GM04504 (cell line): ENCODE data around the gene PTGES2.

Experiments
- DNase-seq: peaks from one replicate; pipeline ENCODE4 v3.0.0-alpha.2; 2012; ENCODE audit warnings: low read depth

The PTGES2 gene

GRCh38 chr9:128127568-128127989, at the start of gene PTGES2:
TSS of gene PTGES2 (minus strand) at chr9:128127729. CDS start at chr9:128127717, 12 bp downstream.
- peak; percentile 67 for DNase-seq

- no peak for DNase-seq
These were observed 48.2 kb upstream of the PTGES2 start for GRCh38 chr9:128175726-128176125.

GRCh38 chr9:128175102-128175563, 47.6 kb upstream of the PTGES2 start:
- DNase-seq = no peak

DNA sequence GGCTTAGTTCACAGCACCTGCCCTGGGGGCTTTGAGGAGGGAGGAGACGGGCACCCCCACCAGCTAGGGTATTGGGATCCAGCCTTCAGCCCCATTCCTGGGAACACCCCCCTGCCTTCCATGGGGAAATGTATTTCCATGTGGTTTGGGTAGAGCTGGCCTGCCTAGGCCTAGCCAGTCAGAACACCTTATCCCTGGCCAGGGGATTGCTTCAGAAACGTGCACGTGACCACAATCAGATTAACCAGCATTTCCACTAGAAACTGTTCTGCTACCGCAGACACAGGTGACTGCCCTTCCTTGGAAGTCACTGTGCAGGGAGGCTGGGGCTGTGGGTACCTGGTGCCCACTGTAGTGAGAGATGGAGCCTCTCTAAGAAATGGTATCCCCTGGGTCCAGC, 46.5 kb upstream of the PTGES2 start:
- DNase-seq = no peak

DNA sequence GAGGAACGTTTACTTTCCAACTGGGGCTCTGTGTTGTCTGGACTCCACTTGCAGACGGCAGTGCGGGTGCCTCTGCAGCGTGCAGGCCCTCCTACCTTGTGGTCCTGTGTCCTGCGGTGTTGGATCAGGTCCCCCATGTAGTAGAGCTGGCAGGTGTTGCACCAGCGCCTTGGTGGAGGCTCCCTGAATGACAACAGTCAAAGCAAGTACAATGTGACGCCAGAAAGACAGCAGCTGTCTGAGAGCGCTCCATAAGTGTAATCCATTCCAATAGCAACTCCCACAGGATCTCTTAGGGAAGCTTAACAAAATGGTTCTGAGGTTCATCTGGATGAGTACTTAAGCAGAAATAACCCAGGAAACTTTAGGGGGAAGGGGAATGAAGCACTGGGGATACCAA, 42.4 kb upstream of the PTGES2 start:
- no peak for DNase-seq

GRCh38 chr9:128169492-128169891, 42.0 kb upstream of the PTGES2 start:
- no peak for DNase-seq

GRCh38 chr9:128168731-128169308, 41.3 kb upstream of the PTGES2 start:
- no peak for DNase-seq

- DNase-seq = no peak
These were observed 39.7 kb upstream of the PTGES2 start for GRCh38 chr9:128167209-128167608.

DNA sequence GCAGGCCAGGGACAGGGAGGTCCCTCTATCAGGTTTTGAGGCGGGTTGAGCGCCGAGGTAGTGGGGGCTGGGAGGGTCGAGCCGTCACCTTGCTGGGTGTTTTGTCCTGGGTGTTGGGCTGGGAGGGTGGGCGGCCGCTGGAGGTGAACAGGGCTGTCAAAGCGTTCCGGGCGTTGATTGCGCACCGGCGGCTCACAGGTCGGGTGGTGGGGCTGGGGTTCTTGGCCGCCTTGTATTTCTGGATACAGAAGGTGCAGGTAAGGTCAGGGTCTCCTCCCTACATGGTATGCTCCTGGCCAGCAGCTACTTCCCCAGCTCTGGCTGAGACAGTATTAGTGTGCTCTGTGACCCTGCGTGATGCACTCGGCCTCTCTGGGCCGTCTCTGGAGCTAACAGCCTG, 38.6 kb upstream of the PTGES2 start:
- no peak for DNase-seq

DNA sequence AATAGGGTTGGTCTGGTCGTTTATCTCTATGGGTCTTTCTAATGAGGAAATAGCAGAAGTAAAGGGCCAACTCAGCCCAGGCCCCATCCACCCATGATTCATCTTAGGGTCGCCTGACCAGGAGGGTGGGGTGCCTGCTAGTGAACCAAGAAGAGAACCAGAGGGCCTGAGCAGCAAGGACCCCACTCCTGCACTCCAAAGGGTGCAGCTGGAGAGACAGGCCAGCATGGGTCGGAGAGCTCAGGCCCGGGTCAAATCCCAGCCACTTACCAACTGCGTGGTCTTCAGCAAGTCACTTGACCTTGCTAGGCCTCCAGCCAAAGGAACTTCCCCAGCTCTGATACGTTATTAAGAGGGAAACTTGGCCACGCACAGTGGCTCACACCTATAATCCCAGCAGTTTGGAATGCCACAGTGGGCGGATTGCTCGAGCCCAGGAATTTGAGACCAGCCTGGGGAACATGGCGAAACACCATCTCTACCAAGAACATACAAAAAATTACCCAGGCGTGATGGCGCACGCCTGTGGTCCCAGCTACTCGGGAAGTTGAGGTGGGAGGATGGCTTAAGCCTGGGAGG, 36.9 kb upstream of the PTGES2 start:
- no peak for DNase-seq

DNA sequence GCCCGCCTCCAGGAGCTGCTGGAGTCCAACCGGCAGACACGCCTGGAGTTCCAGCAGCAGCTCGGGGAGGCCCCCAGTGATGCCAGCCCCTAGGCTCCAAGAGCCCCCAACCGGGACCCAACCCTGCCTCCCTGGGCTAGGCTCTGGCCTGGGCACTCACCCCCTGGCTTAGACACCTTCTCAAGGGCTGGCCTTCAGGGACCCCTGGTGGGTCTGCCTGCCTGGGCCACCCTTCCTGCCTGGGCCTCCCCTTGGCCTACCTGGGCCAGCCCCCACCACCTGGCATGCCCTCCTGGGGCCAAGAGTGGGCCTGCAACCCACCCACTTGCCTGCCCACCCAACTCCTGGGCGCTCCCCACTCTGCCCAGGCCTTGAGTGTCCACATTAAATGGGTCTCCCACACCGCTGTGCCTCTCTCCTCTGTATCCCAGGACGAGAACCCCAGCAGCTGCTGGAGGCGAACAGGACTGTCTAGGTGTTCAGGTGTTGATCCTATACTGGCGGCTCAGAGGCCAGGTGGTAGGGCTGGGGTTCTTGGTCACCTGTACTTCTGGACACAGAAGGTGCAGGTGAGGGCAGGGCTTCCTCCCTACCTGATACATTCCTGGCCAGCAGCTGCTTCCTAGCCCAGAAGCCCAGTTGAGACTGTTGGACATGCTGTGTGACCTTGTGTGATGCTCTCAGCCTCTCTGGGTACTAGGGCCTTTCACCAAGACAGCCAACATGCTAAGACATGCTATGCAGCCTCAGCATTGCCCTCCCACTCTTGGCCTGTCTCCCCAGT, 36.2 kb upstream of the PTGES2 start:
- no peak for DNase-seq

DNA sequence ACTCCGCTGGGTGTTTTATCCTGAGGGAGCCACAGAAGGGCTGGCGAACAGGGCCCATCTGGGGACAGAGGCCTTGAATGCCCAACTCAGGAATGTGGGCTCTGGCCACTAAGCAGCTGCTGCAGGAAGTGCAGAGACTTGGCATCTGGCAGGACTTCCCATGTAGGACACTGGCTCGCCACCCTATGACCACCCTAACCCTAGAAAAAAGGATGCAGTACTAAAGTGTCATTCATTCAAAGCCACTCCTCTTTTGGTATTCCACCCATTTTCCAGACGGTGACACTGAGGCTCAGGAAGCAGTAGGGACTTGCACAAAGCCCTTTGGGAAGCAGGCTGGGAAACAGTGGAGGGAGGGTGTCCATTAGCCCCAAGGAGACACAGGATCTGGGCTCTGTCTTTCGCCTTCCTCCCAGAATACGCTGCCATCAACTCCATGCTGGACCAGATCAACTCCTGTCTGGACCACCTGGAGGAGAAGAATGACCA, 35.5 kb upstream of the PTGES2 start:
- no peak for DNase-seq

DNA sequence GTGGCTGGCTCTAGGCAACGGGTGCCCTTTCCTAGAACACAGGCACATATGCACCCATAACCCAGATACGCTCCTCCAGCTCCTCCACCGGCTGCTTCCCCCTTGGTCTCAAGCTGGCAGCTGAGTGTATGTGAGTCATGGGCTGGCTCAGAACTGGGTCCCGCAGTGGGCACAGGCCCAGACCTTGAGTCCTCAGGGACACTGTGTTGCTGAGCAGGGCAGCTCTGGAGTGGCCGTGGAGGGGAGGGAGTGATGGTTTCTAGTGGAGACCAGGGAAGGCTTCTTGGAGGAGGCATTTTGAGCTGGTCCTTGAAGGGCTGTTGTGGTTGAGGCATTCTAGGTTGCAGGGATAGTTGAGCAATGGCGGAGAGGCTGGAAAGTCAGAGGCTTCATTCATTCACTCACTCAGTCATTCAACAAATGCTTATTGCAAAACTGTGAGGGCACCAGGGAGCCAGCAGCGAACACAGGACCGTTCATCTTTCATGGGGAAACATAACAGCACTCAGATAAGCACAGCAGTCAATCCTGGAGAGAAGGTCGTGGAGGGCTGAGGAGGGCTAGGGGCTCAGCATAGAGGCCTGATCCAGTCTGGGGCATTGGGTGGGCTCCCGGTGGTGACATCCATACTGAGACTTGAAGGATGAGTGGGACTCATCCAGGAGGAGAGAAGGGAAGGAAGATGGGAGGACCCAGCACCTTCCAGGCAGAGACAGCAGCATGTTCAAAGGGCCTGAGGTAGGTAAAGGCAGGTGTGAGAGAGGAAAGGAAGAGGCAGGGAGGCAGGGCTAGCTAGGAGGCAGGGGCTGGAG, 34.9 kb upstream of the PTGES2 start:
- no peak for DNase-seq

- DNase-seq = no peak
These were observed 33.8 kb upstream of the PTGES2 start for GRCh38 chr9:128161215-128161902.

DNA sequence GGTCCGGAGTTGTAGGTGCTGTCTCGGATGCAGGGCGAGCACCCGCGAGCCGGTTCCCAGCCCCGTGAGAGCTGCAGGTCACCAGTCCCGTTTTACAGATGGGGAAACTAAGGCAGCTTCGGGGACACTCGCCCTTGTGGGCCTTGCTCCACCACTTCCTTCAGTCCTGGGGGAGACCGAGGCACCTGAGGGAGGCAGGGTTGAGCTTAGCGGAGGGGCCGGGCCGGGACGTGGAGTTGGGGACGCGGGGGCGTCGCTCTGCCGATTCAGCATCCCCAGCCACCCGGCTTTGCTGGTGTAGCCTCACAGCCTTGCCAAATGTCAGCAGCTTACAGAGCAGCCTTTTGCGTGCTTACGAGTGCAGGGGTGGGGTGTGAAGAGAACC, 33.1 kb upstream of the PTGES2 start:
- DNase-seq = no peak

GRCh38 chr9:128159784-128160602, 32.5 kb upstream of the PTGES2 start, which contains the start of gene BBLN:
TSS of gene BBLN (plus strand) at chr9:128160265. CDS start at chr9:128160408, 143 bp downstream.
- peak; percentile 78 for DNase-seq

GRCh38 chr9:128159522-128159783, 31.9 kb upstream of the PTGES2 start:
- DNase-seq = no peak

GRCh38 chr9:128155736-128156500, 28.4 kb upstream of the PTGES2 start:
- DNase-seq = no peak

GRCh38 chr9:128153947-128154695, 26.6 kb upstream of the PTGES2 start:
- DNase-seq = no peak
